HepG2 (cell line): Measurements from ENCODE around the gene AGPAT3. TPM values are rescaled to one million over a fixed set of nuclear protein-coding genes. Genes with fewer than 3 reads are reported as not detected.

Source experiments
- ATAC-seq: fragments of 200-7000 bp; cut with Tn5 transposase; 3 replicates; pipeline ENCODE4 v1.9.1; 2020; ENCODE audit warnings: mild to moderate bottlenecking, moderate library complexity
- BruUV-seq: library from RNA; stranded (reverse); fragments of 400-500 nt; replicated peaks from 2 replicates; lab custom pipeline; 2021; lab: Mats Ljungman, UMichigan
- CTCF ChIA-PET: fragments of 300-600 bp; formaldehyde crosslinking; extraction: SDS; loops from one replicate; lab custom pipeline; 2021; ENCODE audit warnings: low total read pairs, inconsistent platforms, low intra/inter-chr PET ratio; lab: Yijun Ruan, JAX
- POLR2A ChIA-PET: fragments of 350-600 bp; sonication (Branson Sonifier 250); formaldehyde crosslinking; loops from one replicate; lab custom pipeline; 2020; ENCODE audit warnings: antibody characterized with exemption, inconsistent platforms; lab: Yijun Ruan, JAX
- DNase-seq: peaks from one replicate; pipeline ENCODE4 v3.0.0-alpha.2; 2015; ENCODE audit warnings: low spot score
- FAIRE-seq: peaks from 3 replicates; lab custom pipeline; 2011; peaks lifted over from hg19 to GRCh38; lab: Jason Lieb, UNC
- H2AFZ ChIP-seq: one replicate; pipeline ENCODE4 v1.6.1; 2011; ENCODE audit warnings: low read length, inconsistent platforms
- H3K27ac ChIP-seq: fragments of 300-600 bp; 3 replicates; pipeline ENCODE4 v1.8.0; 2011; ENCODE audit warnings: mixed run types, mild to moderate bottlenecking, mixed read lengths, low read length, inconsistent platforms; ENCODE audit not compliant: insufficient read depth; ENCODE audit errors: extremely low read length
- H3K27me3 ChIP-seq, 2 experiments: fragments of 200-600 bp in 1 of 2; 2 replicates in 1 of 2; 3 replicates in 1 of 2; pipeline versions ENCODE4 v1.6.0 to v1.8.0; 2011; ENCODE audit warnings: low read length in 2 of 2, mild to moderate bottlenecking in 2 of 2, moderate library complexity in 2 of 2, inconsistent platforms in 1 of 2; ENCODE audit not compliant: insufficient read depth in 2 of 2, control insufficient read depth in 1 of 2
- H3K36me3 ChIP-seq, 2 experiments: fragments of 200-600 bp in 1 of 2; replicated peaks in 1 of 2; 2 replicates in 1 of 2; 3 replicates in 1 of 2; pipeline versions ENCODE4 v1.5.1 to v1.8.0; 2011; ENCODE audit warnings: low read length in 2 of 2, inconsistent platforms in 1 of 2; ENCODE audit not compliant: insufficient read depth in 2 of 2, control insufficient read depth in 1 of 2
- H3K4me1 ChIP-seq: 2 replicates; pipeline ENCODE4 v1.5.1; 2012; ENCODE audit warnings: low read length, inconsistent platforms; ENCODE audit not compliant: insufficient read depth
- H3K4me2 ChIP-seq: 2 replicates; pipeline ENCODE4 v1.6.0; 2011; ENCODE audit warnings: low read depth, low read length, inconsistent platforms
- H3K4me3 ChIP-seq, 3 experiments: fragments of 200-600 bp in 1 of 3; sonication (generic), shearing (Covaris generic) in 1 of 3; replicated peaks in 1 of 3; 2 replicates each; pipeline ENCODE4 v1.5.1; 2011 to 2016; ENCODE audit warnings: low read length in 3 of 3, inconsistent platforms in 2 of 3, low read depth in 2 of 3, mild to moderate bottlenecking in 2 of 3, control low read depth in 1 of 3, mixed read lengths in 1 of 3; ENCODE audit not compliant: insufficient read depth in 1 of 3
- H3K79me2 ChIP-seq: one replicate; pipeline ENCODE4 v1.6.1; 2011; ENCODE audit warnings: low read length, inconsistent platforms; ENCODE audit not compliant: insufficient read depth
- H3K9ac ChIP-seq: 2 replicates; pipeline ENCODE4 v1.6.0; 2011; ENCODE audit warnings: mild to moderate bottlenecking, low read depth, low read length, inconsistent platforms; ENCODE audit not compliant: insufficient read depth
- H3K9me3 ChIP-seq: 2 replicates; pipeline ENCODE4 v1.5.1; 2012; ENCODE audit warnings: mild to moderate bottlenecking, low read length
- H4K20me1 ChIP-seq: 2 replicates; pipeline ENCODE4 v1.6.0; 2011; ENCODE audit warnings: inconsistent platforms, mild to moderate bottlenecking, low read length, moderate library complexity; ENCODE audit not compliant: insufficient read depth
- CEBPB ChIP-seq: IDR thresholded peaks from 2 replicates; pipeline ENCODE4 v1.6.1; 2011; ENCODE audit warnings: low read depth, low read length, improper control_type of control experiment, borderline replicate concordance
- CREB3 ChIP-seq: sonication (generic); formaldehyde crosslinking; IDR thresholded peaks from 2 replicates; pipeline ENCODE4 v1.5.0; 2020; ENCODE audit warnings: missing genetic modification reagents
- GZF1 ChIP-seq: sonication (generic); formaldehyde crosslinking; IDR thresholded peaks from 2 replicates; pipeline ENCODE4 v1.5.1; 2020; ENCODE audit warnings: mild to moderate bottlenecking, missing genetic modification reagents
- HNRNPL ChIP-seq: fragments of 200-400 bp; formaldehyde crosslinking; IDR thresholded peaks from 2 replicates; pipeline ENCODE4 v1.6.1; 2017; ENCODE audit warnings: mild to moderate bottlenecking, low read depth, low read length
- JUNB ChIP-seq: sonication (generic); formaldehyde crosslinking; IDR thresholded peaks from 2 replicates; pipeline ENCODE4 v1.8.0; 2022; ENCODE audit warnings: missing genetic modification reagents, mild to moderate bottlenecking, borderline replicate concordance
- MIXL1 ChIP-seq: IDR thresholded peaks from 2 replicates; pipeline ENCODE4 v1.6.1; 2016
- MTA3 ChIP-seq: sonication (generic); formaldehyde crosslinking; IDR thresholded peaks from 2 replicates; pipeline ENCODE4 v1.4.0; 2020; ENCODE audit warnings: missing genetic modification reagents
- NR2F1 ChIP-seq, 2 experiments: fragments of 450-650 bp in 1 of 2; formaldehyde crosslinking in 1 of 2; IDR thresholded peaks; 2 replicates each; pipeline versions ENCODE4 v1.5.0 to v1.6.1; 2016 to 2020; ENCODE audit warnings: mild to moderate bottlenecking in 1 of 2, missing compliant biosample characterization in 1 of 2, missing genetic modification reagents in 1 of 2, moderate library complexity in 1 of 2
- SIX1 ChIP-seq: sonication (generic); formaldehyde crosslinking; IDR thresholded peaks from 2 replicates; pipeline ENCODE4 v1.4.0; 2020; ENCODE audit warnings: missing genetic modification reagents, borderline replicate concordance
- TOPORS ChIP-seq: sonication (generic); formaldehyde crosslinking; IDR thresholded peaks from 2 replicates; pipeline ENCODE4 v1.8.0; 2023; ENCODE audit warnings: mild to moderate bottlenecking, missing genetic modification reagents
- ZNF142 ChIP-seq: sonication (generic); formaldehyde crosslinking; IDR thresholded peaks from 2 replicates; pipeline ENCODE4 v1.4.0; 2020; ENCODE audit warnings: missing genetic modification reagents
- ZNF564 ChIP-seq: sonication (generic); formaldehyde crosslinking; IDR thresholded peaks from 2 replicates; pipeline ENCODE4 v1.8.1; 2023; ENCODE audit warnings: mild to moderate bottlenecking, missing genetic modification reagents
- ZNF687 ChIP-seq: sonication (generic); formaldehyde crosslinking; IDR thresholded peaks from 2 replicates; pipeline ENCODE4 v1.5.1; 2020; ENCODE audit warnings: mild to moderate bottlenecking, missing genetic modification reagents, moderate library complexity
- WGBS: methylation state at CpG from one replicate; pipeline ENCODE4 v1.1.6; 2017; ENCODE audit warnings: low lambda C conversion rate; 5-methylcytosine and 5-hydroxymethylcytosine counted together
- in situ Hi-C: cut with HindIII; loops from 2 replicates; pipeline ENCODE4 v1.10.0; 2017; ENCODE audit warnings: low pct_unique_long_range_greater_than_20kb; ENCODE audit not compliant: extremely low pct_ligation_motif_present
- intact Hi-C: fragments of 100-400 bp; cut with micrococcal nuclease; formaldehyde crosslinking; loops from one replicate; pipeline ENCODE4 v1.10.0; 2022; ENCODE audit not compliant: unreplicated experiment
- polyA plus RNA-seq, 8 experiments: library from polyadenylated mRNA; depleted of rRNA in 3 of 8; stranded (reverse) in 7 of 8; unstranded in 1 of 8; fragments of >200 nt; fragmentation: Illumina TruSeq in 4 of 8; extraction: Trizol in 4 of 8; gene quantifications; 2 replicates each; pipeline versions ENCODE4 v1.2.1 to v1.2.3, GENCODE V29; 2011 to 2016; ENCODE audit warnings: low read depth in 4 of 8, missing spikeins in 1 of 8, mixed read lengths in 1 of 8; ENCODE audit not compliant: insufficient read depth in 1 of 8
- total RNA-seq, 5 experiments: library from RNA; depleted of rRNA; stranded (reverse); fragments of >200 nt; fragmentation: Illumina TruSeq; extraction: Trizol; gene quantifications; 2 replicates each; pipeline ENCODE4 v1.2.3, GENCODE V29; 2016; ENCODE audit warnings: low read depth in 1 of 5

Gene AGPAT3
- total and polyA plus RNA-seq, 2 of the 13 experiments (the other 11 are each of a cell fraction or from before 2014, with no cell fraction given): 32.2 to 54.4 TPM

GRCh38 chr21:43825936-43826622 is 38.9 kb upstream of the AGPAT3 start:
- Histone ChIP-seq H2AFZ (no peak overlapping the region), H3K9me3 (no peaks in the 10 kb centered on the region), H3K4me3 (peak overlapping the region; percentile 31 to 64 (median 33)), H3K36me3 (no peaks in the 10 kb centered on the region), H3K27me3 (peaks cover 15 to 35% of the 10 kb centered on the region in 2 experiments), H3K9ac (no peak overlapping the region), H3K79me2 (no peaks in the 10 kb centered on the region), H3K4me2 (peak overlapping the region; percentile 82), H3K27ac (no peak overlapping the region), H3K4me1 (peaks cover 33% of the 10 kb centered on the region), H4K20me1 (no peaks in the 10 kb centered on the region)
- no TSS peak for BruUV-seq
- CTCF ChIA-PET: interaction anchor here (0.7 kb wide), 1 partner anchor 16 kb away, joined by 3 read pairs; no protein-coding TSS in a partner anchor
- peak; percentile 82 for ATAC-seq
- intact Hi-C loops: loop anchor here (2.0 kb wide), 1 partner anchor 113 kb away; no protein-coding TSS in a partner anchor
- in situ Hi-C loops: no loop called here
- POLR2A ChIA-PET: no interaction called here
- WGBS: 11% methylated on average over 7 of the region's 31 CpGs
- FAIRE-seq: no peak
- peak; percentile 33 for DNase-seq
- 0 out of 2 replicates have a peak, but pooled peaks have one; percentile 7 for TF ChIP-seq CEBPB
- peak; percentile 42; the same call in 1 of the 2 replicates for TF ChIP-seq ZNF687
- TF ChIP-seq HNRNPL: peak; percentile 88
- TF ChIP-seq TOPORS (CRISPR knock-in tag): no peak
- no peak for TF ChIP-seq MIXL1
- TF ChIP-seq NR2F1 (CRISPR knock-in tag; IDR thresholded peaks at IDR 0.05): no peak
- no peak for TF ChIP-seq ZNF564 (CRISPR knock-in tag)
- peak; percentile 49; the same call in 1 of the 2 replicates for TF ChIP-seq SIX1
- no peak for TF ChIP-seq MTA3
- 0 out of 2 replicates have a peak, but pooled peaks have one; percentile 63 for TF ChIP-seq GZF1
- TF ChIP-seq JUNB (CRISPR knock-in tag): no peak
- no peak for TF ChIP-seq CREB3 (CRISPR knock-in tag)
- TF ChIP-seq ZNF142: no peak
